Hepatocyte (in vitro differentiated cells): Measurements from ENCODE around the gene ARFGEF3.

Source experiments
- CTCF ChIP-seq: fragments of 200-600 bp; sonication (generic); IDR thresholded peaks from 2 replicates; pipeline ENCODE4 v1.5.1; 2016; ENCODE audit warnings: antibody characterized with exemption, mild to moderate bottlenecking; ENCODE audit not compliant: poor library complexity
- EZH2 ChIP-seq: fragments of 200-600 bp; sonication (generic); IDR thresholded peaks from 2 replicates; pipeline ENCODE4 v1.6.1; 2016; ENCODE audit warnings: antibody characterized with exemption, mild to moderate bottlenecking, borderline replicate concordance
- EZH2phosphoT487 ChIP-seq: fragments of 200-600 bp; sonication (generic); IDR thresholded peaks from one replicate; pipeline ENCODE4 v1.6.1; 2018; ENCODE audit warnings: antibody characterized with exemption, mild to moderate bottlenecking, low read depth, moderate library complexity; ENCODE audit not compliant: unreplicated experiment, severe bottlenecking

DNA sequence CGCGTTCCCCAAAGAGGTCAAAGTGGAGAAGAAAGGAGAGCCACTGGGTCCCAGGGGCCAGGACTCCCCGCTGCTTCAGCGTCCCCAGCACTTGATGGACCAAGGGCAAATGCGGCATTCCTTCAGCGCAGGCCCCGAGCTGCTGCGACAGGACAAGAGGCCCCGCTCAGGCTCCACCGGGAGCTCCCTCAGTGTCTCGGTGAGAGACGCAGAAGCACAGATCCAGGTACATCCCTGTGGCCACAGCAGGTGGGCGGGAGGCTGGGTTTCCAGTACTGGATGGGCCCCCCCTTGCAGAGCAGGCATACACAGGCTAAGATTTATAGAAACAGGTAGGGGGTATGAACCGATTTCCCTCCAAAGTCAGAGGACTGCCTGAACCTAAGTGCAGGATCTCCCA, 173.2 kb downstream of the ARFGEF3 start:
- no peak for TF ChIP-seq CTCF
- TF ChIP-seq EZH2, result no peak
- TF ChIP-seq EZH2phosphoT487, result no peak
